Activated gamma-delta T cell (primary cell): ENCODE measurements around the gene LYPD6.
"Not testable (repeated sequence)": the region's sequence is repeated elsewhere in the genome, so short reads cannot be mapped to it uniquely, and the experiment has no call there.

Source experiments
- DNase-seq: peaks from one replicate; lab custom pipeline; 2025; lab: John Stamatoyannopoulos, UW

The LYPD6 gene

GRCh38 chr2:149451417-149452165 lies 121.2 kb downstream of the LYPD6 start:
- DNase-seq: no peak

GRCh38 chr2:149456285-149456684 lies 125.9 kb downstream of the LYPD6 start:
- no peak for DNase-seq

- no peak for DNase-seq
Measured at GRCh38 chr2:149458502-149458901, 128.1 kb downstream of the LYPD6 start.

GRCh38 chr2:149463328-149464002 lies 133.1 kb downstream of the LYPD6 start:
- DNase-seq: no peak

- no peak for DNase-seq
Measured at GRCh38 chr2:149464396-149464795, 134.0 kb downstream of the LYPD6 start.

GRCh38 chr2:149465873-149466272 lies 135.5 kb downstream of the LYPD6 start:
- no peak for DNase-seq

GRCh38 chr2:149466635-149467034 lies 136.2 kb downstream of the LYPD6 start:
- no peak for DNase-seq

GRCh38 chr2:149467436-149467835 lies 137.0 kb downstream of the LYPD6 start:
- DNase-seq: no peak

GRCh38 chr2:149468636-149469035 lies 138.2 kb downstream of the LYPD6 start:
- DNase-seq: no peak

- no peak for DNase-seq
Measured at GRCh38 chr2:149470046-149470445, 139.7 kb downstream of the LYPD6 start.

GRCh38 chr2:149472413-149472812 lies 142.0 kb downstream of the LYPD6 start:
- DNase-seq: no peak

- no peak for DNase-seq
Measured at GRCh38 chr2:149473068-149473467, 142.7 kb downstream of the LYPD6 start.

GRCh38 chr2:149473521-149473920 lies 143.1 kb downstream of the LYPD6 start:
- no peak for DNase-seq

- no peak for DNase-seq
Measured at GRCh38 chr2:149483004-149483605, 152.7 kb downstream of the LYPD6 start.

- DNase-seq: no peak
Measured at GRCh38 chr2:149486664-149487063, 156.3 kb downstream of the LYPD6 start.

GRCh38 chr2:149487189-149487588 lies 156.8 kb downstream of the LYPD6 start:
- no peak for DNase-seq

- no peak for DNase-seq
Measured at GRCh38 chr2:149488706-149489440, 158.5 kb downstream of the LYPD6 start.

- no peak for DNase-seq
Measured at GRCh38 chr2:149489452-149489851, 159.1 kb downstream of the LYPD6 start.

GRCh38 chr2:149490296-149490695 lies 159.9 kb downstream of the LYPD6 start:
- no peak for DNase-seq

- no peak for DNase-seq
Measured at GRCh38 chr2:149492923-149493322, 162.5 kb downstream of the LYPD6 start.

GRCh38 chr2:149499204-149499603 lies 168.8 kb downstream of the LYPD6 start:
- DNase-seq: not testable (repeated sequence)

- DNase-seq: not testable (repeated sequence)
Measured at GRCh38 chr2:149506808-149507207, 176.4 kb downstream of the LYPD6 start.
